Hepatocyte (in vitro differentiated cells): ENCODE measurements around the gene SLC1A1. TPM values are rescaled to one million over a fixed set of nuclear protein-coding genes. Genes with fewer than 3 reads are reported as not detected.

Experiments
- DNase-seq: peaks from one replicate; pipeline ENCODE4 v3.0.0-alpha.2; 2016; ENCODE audit warnings: low spot score
- H2AFZ ChIP-seq: fragments of 200-600 bp; sonication (generic); 2 replicates; pipeline ENCODE4 v1.6.0; 2016; ENCODE audit warnings: antibody characterized with exemption, mild to moderate bottlenecking
- H3K27ac ChIP-seq: fragments of 200-600 bp; sonication (generic); 2 replicates; pipeline ENCODE4 v1.5.1; 2016; ENCODE audit warnings: mild to moderate bottlenecking
- H3K27me3 ChIP-seq: fragments of 200-600 bp; sonication (generic); 2 replicates; pipeline ENCODE4 v1.6.1; 2016
- H3K36me3 ChIP-seq: fragments of 200-600 bp; sonication (generic); replicated peaks from 2 replicates; pipeline ENCODE4 v1.5.1; 2016; ENCODE audit warnings: low read depth; ENCODE audit not compliant: insufficient read depth
- H3K4me1 ChIP-seq: fragments of 200-600 bp; sonication (generic); 2 replicates; pipeline ENCODE4 v1.5.1; 2016; ENCODE audit warnings: mild to moderate bottlenecking, moderate library complexity; ENCODE audit not compliant: insufficient read depth
- H3K4me2 ChIP-seq: fragments of 200-600 bp; sonication (generic); 2 replicates; pipeline ENCODE4 v1.6.0; 2016
- H3K4me3 ChIP-seq: fragments of 200-600 bp; sonication (generic); 2 replicates; pipeline ENCODE4 v1.5.1; 2016; ENCODE audit warnings: mild to moderate bottlenecking
- H3K79me2 ChIP-seq: fragments of 200-600 bp; sonication (generic); 2 replicates; pipeline ENCODE4 v1.6.0; 2017; ENCODE audit warnings: mild to moderate bottlenecking
- H3K9me2 ChIP-seq: fragments of 200-600 bp; sonication (generic); replicated peaks from 2 replicates; pipeline ENCODE4 v1.6.0; 2017; ENCODE audit warnings: mild to moderate bottlenecking; ENCODE audit not compliant: insufficient read depth
- H3K9me3 ChIP-seq: fragments of 200-600 bp; sonication (generic); 2 replicates; pipeline ENCODE4 v1.5.1; 2016; ENCODE audit warnings: low read depth, mild to moderate bottlenecking
- H4K20me1 ChIP-seq: fragments of 200-600 bp; sonication (generic); 2 replicates; pipeline ENCODE4 v1.6.0; 2016; ENCODE audit warnings: mild to moderate bottlenecking; ENCODE audit not compliant: insufficient read depth, poor library complexity, severe bottlenecking
- EZH2 ChIP-seq: fragments of 200-600 bp; sonication (generic); IDR thresholded peaks from 2 replicates; pipeline ENCODE4 v1.6.1; 2016; ENCODE audit warnings: antibody characterized with exemption, mild to moderate bottlenecking, borderline replicate concordance
- EZH2phosphoT487 ChIP-seq: fragments of 200-600 bp; sonication (generic); IDR thresholded peaks from one replicate; pipeline ENCODE4 v1.6.1; 2018; ENCODE audit warnings: antibody characterized with exemption, mild to moderate bottlenecking, low read depth, moderate library complexity; ENCODE audit not compliant: unreplicated experiment, severe bottlenecking
- WGBS: methylation state at CpG from one replicate; pipeline ENCODE4 v1.1.6; 2016; ENCODE audit warnings: low lambda C conversion rate; ENCODE audit errors: missing lambda C conversion rate; 5-methylcytosine and 5-hydroxymethylcytosine counted together
- polyA plus RNA-seq: library from polyadenylated mRNA; unstranded; fragments of >200 nt; fragmentation: Nextera tagmentation; extraction: Ambion mirVana; gene quantifications from 2 replicates; pipeline ENCODE4 v1.2.1, GENCODE V29; 2016
- total RNA-seq: library from RNA; depleted of rRNA; stranded (reverse); fragments of >200 nt; gene quantifications from 2 replicates; pipeline ENCODE4 v1.2.3, GENCODE V29; 2014
- TF ChIP-seq, protein P1 (sequence below): fragments of 200-600 bp; sonication (generic); IDR thresholded peaks from 2 replicates; pipeline ENCODE4 v1.5.1; 2016; ENCODE audit warnings: antibody characterized with exemption, mild to moderate bottlenecking; ENCODE audit not compliant: poor library complexity

Gene SLC1A1
- total and polyA plus RNA-seq, 2 experiments from 2014 or later: 36.1 to 50.7 TPM

DNA sequence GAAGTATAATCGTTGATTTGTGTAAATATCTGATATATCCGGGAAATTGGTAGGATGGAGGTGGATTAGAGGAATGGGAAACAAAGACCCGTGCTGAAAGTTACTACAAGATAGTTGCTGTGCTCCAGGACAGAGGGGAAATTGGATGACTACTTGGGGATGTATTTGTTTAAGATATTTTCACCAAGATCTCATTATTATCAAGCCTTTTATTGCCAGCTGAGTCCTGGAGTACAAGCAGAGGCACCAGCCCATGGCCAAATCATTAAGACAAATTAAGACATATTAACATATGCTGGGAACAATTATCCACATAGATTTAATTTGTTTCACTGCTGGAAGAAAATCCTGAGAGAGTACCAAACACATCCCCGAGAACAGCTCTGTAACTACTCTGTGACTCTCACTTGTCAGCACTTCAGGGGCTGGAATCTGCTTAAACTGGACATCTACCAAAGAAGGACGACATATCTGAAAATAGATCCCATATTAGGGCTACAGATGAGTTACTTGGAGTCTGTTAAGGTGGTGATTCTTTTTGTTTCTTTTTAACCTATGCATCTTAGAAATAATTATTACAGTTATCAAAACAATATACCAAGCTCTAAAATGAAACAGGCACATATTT is 68.2 kb downstream of the SLC1A1 start:
- no peak overlapping the region for H2AFZ ChIP-seq
- WGBS: 91% methylated on average over 5 of the region's 5 CpGs
- H3K9me2 ChIP-seq: no peaks in the 10 kb centered on the region

DNA sequence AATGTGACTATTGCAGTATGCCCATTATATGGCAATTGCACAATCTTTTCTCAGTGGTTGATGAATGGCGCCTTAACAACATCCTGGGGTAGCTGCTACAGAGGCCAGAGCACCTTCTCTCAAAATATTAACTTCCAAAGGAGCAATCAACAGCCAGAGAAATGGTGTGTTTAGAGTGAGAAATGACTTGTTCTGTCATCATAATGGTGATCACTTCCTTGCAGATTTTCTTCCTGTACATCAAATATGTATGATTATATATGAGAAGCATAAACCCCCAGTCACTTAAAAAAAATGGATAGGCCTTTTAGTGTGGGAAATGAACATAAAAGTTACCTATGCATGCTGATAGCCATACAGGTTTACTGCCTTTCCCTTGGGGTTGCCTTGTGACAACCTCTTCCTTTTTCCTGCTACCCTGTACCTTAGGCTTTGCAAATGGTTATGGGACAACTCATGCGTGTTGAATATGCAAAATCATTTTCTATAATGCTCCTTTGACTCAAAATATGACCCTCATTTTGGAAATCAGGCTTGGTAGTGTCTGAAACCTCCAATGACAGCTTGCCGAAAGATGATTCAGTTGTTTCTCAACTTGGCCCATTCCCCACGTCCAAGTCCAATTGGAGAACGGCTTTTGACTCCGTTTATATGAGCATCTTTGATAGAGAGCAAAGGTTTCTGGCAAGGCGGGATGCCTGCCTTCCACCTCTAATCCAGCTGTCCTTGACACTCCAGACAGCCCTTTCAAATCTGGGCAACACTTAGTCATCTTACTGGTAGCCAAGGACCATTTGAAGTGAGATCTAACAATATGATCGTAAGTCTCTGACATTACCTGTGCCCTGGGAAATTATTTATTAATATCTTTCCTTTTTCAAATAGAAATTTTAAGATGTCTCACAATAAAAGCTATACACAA is 69.3 kb downstream of the SLC1A1 start:
- Histone ChIP-seq H3K36me3 (no peaks in the 10 kb centered on the region), H3K4me1 (no peaks in the 10 kb centered on the region), H3K4me2 (no peak overlapping the region), H3K9me3 (no peaks in the 10 kb centered on the region), H3K9me2 (no peaks in the 10 kb centered on the region), H3K27ac (no peak overlapping the region), H3K79me2 (no peaks in the 10 kb centered on the region), H3K4me3 (no peak overlapping the region), H3K27me3 (no peaks in the 10 kb centered on the region), H2AFZ (no peak overlapping the region), H4K20me1 (no peaks in the 10 kb centered on the region)
- TF ChIP-seq EZH2phosphoT487 (no peak), EZH2 (no peak)
- TF ChIP-seq, protein P1, sequence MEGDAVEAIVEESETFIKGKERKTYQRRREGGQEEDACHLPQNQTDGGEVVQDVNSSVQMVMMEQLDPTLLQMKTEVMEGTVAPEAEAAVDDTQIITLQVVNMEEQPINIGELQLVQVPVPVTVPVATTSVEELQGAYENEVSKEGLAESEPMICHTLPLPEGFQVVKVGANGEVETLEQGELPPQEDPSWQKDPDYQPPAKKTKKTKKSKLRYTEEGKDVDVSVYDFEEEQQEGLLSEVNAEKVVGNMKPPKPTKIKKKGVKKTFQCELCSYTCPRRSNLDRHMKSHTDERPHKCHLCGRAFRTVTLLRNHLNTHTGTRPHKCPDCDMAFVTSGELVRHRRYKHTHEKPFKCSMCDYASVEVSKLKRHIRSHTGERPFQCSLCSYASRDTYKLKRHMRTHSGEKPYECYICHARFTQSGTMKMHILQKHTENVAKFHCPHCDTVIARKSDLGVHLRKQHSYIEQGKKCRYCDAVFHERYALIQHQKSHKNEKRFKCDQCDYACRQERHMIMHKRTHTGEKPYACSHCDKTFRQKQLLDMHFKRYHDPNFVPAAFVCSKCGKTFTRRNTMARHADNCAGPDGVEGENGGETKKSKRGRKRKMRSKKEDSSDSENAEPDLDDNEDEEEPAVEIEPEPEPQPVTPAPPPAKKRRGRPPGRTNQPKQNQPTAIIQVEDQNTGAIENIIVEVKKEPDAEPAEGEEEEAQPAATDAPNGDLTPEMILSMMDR: no peak
- no peak for DNase-seq
- 93% methylated on average over 8 of the region's 8 CpGs for WGBS

More for the DNA sequence above, 68.2 kb downstream of the SLC1A1 start:
- H3K27me3 ChIP-seq: no peaks in the 10 kb centered on the region
- H3K9me3 ChIP-seq: no peaks in the 10 kb centered on the region
- no peak overlapping the region for H3K4me3 ChIP-seq
- H3K79me2 ChIP-seq: no peaks in the 10 kb centered on the region
- DNase-seq: no peak
- TF ChIP-seq EZH2: no peak
- TF ChIP-seq, protein P1: no peak
- TF ChIP-seq EZH2phosphoT487: no peak
- no peak overlapping the region for H3K27ac ChIP-seq
- no peaks in the 10 kb centered on the region for H4K20me1 ChIP-seq
- H3K4me1 ChIP-seq: no peaks in the 10 kb centered on the region
- H3K4me2 ChIP-seq: no peak overlapping the region
- H3K36me3 ChIP-seq: no peaks in the 10 kb centered on the region

DNA sequence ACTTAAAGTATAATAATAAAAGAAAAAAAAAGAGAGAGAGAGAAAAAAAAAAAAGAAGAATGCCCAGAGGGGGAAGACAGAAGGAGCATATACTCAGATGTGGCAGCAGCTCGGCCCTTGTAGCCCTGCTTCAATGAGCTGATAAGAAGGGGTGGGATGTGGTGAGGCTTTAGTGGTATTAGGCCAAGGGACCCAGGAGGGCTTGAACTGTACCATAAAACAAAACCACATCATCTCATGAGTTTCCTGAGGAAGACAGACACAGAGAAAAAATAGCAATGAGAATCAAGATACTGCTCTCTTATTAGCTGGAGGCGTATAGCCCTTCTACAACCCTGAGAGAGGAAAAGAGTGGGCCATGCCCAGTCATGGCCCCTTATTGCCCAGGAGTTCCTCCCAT is 72.8 kb downstream of the SLC1A1 start:
- H3K27ac ChIP-seq: no peak overlapping the region
- TF ChIP-seq EZH2phosphoT487 (no peak), EZH2 (no peak)
- TF ChIP-seq, protein P1: no peak
- H3K4me3 ChIP-seq: no peak overlapping the region
- H3K9me3 ChIP-seq: no peaks in the 10 kb centered on the region
- H3K4me2 ChIP-seq: no peak overlapping the region
- no peaks in the 10 kb centered on the region for H3K36me3 ChIP-seq
- H3K27me3 ChIP-seq: no peaks in the 10 kb centered on the region
- H2AFZ ChIP-seq: no peak overlapping the region
- WGBS: 100% methylated on average over 2 of the region's 2 CpGs
- H3K9me2 ChIP-seq: no peaks in the 10 kb centered on the region
- no peak for DNase-seq
- H3K4me1 ChIP-seq: no peaks in the 10 kb centered on the region
- H4K20me1 ChIP-seq: no peaks in the 10 kb centered on the region
- H3K79me2 ChIP-seq: no peaks in the 10 kb centered on the region
